GM23338 (cell line): Measurements from ENCODE around the gene PTPRN2. TPM values are rescaled to one million over a fixed set of nuclear protein-coding genes. Genes with fewer than 3 reads are reported as not detected.

ENCODE experiments used
- ATAC-seq: fragments of 200-7000 bp; cut with Tn5 transposase; 3 replicates; pipeline ENCODE4 v1.9.1; 2020
- DNase-seq: peaks from one replicate; pipeline ENCODE4 v3.0.0-alpha.2; 2015; ENCODE audit warnings: low spot score
- H2AFZ ChIP-seq: fragments of 200-600 bp; sonication (generic); 2 replicates; pipeline ENCODE4 v1.8.0; 2016; ENCODE audit warnings: antibody characterized with exemption, mild to moderate bottlenecking, moderate library complexity
- H3F3A ChIP-seq: fragments of 200-600 bp; sonication (generic); replicated peaks from 2 replicates; pipeline ENCODE4 v1.8.0; 2017; ENCODE audit warnings: antibody characterized with exemption, mixed run types, low read depth
- H3K27ac ChIP-seq: fragments of 200-600 bp; sonication (generic); 2 replicates; pipeline ENCODE4 v1.6.1; 2016; ENCODE audit warnings: low read depth
- H3K27me3 ChIP-seq: fragments of 200-600 bp; sonication (generic); 2 replicates; pipeline ENCODE4 v1.8.0; 2016; ENCODE audit warnings: mild to moderate bottlenecking, mixed run types, moderate library complexity; ENCODE audit not compliant: insufficient read depth
- H3K36me3 ChIP-seq: fragments of 200-600 bp; sonication (generic); 2 replicates; pipeline ENCODE4 v1.8.0; 2016; ENCODE audit warnings: mild to moderate bottlenecking; ENCODE audit not compliant: insufficient read depth
- H3K4me1 ChIP-seq: fragments of 200-600 bp; sonication (generic); 2 replicates; pipeline ENCODE4 v1.8.0; 2016; ENCODE audit warnings: mild to moderate bottlenecking, moderate library complexity; ENCODE audit not compliant: insufficient read depth
- H3K4me2 ChIP-seq: fragments of 200-600 bp; sonication (generic); 2 replicates; pipeline ENCODE4 v1.7.1; 2017; ENCODE audit warnings: mixed run types
- H3K4me3 ChIP-seq: fragments of 200-600 bp; sonication (generic); 2 replicates; pipeline ENCODE4 v1.6.1; 2016; ENCODE audit warnings: mixed run types
- H3K79me2 ChIP-seq: fragments of 200-600 bp; sonication (generic); replicated peaks from 2 replicates; pipeline ENCODE4 v1.8.0; 2017; ENCODE audit warnings: mild to moderate bottlenecking; ENCODE audit not compliant: insufficient read depth
- H3K9me2 ChIP-seq: fragments of 200-600 bp; sonication (generic); 2 replicates; pipeline ENCODE4 v1.8.0; 2017; ENCODE audit not compliant: insufficient read depth
- H4K20me1 ChIP-seq: fragments of 200-600 bp; sonication (generic); replicated peaks from 2 replicates; pipeline ENCODE4 v1.8.0; 2017; ENCODE audit warnings: mild to moderate bottlenecking; ENCODE audit not compliant: insufficient read depth
- H3K27ac Mint-ChIP-seq: 2 replicates; pipeline ENCODE4 v1.8.0; 2020; ENCODE audit warnings: inconsistent platforms, mild to moderate bottlenecking, moderate library complexity, mixed read lengths
- H3K27me3 Mint-ChIP-seq: 3 replicates; pipeline ENCODE4 v1.8.0; 2022; ENCODE audit warnings: low read depth, mild to moderate bottlenecking, moderate library complexity, mixed read lengths, inconsistent platforms; ENCODE audit not compliant: insufficient read depth, poor library complexity
- H3K36me3 Mint-ChIP-seq: 3 replicates; pipeline ENCODE4 v1.8.0; 2021; ENCODE audit warnings: low read depth, mild to moderate bottlenecking, inconsistent platforms, moderate library complexity, mixed read lengths
- H3K4me1 Mint-ChIP-seq: 3 replicates; pipeline ENCODE4 v1.8.0; 2020; ENCODE audit warnings: mild to moderate bottlenecking, inconsistent platforms, mixed read lengths
- H3K4me3 Mint-ChIP-seq: 3 replicates; pipeline ENCODE4 v1.8.0; 2021; ENCODE audit warnings: moderate library complexity, mild to moderate bottlenecking, inconsistent platforms, mixed read lengths
- H3K9me3 Mint-ChIP-seq: 3 replicates; pipeline ENCODE4 v1.8.0; 2020; ENCODE audit warnings: moderate library complexity, mild to moderate bottlenecking, inconsistent platforms, mixed read lengths
- CREB1 ChIP-seq: fragments of 250-450 bp; sonication (Bioruptor Pico); IDR thresholded peaks from 2 replicates; pipeline ENCODE4 v1.5.0; 2020; ENCODE audit warnings: low read depth, mild to moderate bottlenecking, moderate library complexity
- CTCF ChIP-seq, 2 experiments: fragments of 200-600 bp in 1 of 2; sonication (generic) in 1 of 2; conservative IDR thresholded peaks; 2 replicates each; pipeline versions ENCODE4 v1.5.1 to v1.6.1; 2016 to 2017; ENCODE audit warnings: antibody characterized with exemption in 2 of 2, low read depth in 2 of 2, mild to moderate bottlenecking in 2 of 2, moderate library complexity in 1 of 2
- EZH2 ChIP-seq: fragments of 200-600 bp; sonication (generic); IDR thresholded peaks from one replicate; pipeline ENCODE4 v1.8.0; 2017; ENCODE audit warnings: antibody characterized with exemption, mild to moderate bottlenecking, low read depth; ENCODE audit not compliant: unreplicated experiment
- POLR2AphosphoS5 ChIP-seq: IDR thresholded peaks from 2 replicates; pipeline ENCODE4 v1.6.1; 2016; ENCODE audit warnings: antibody characterized with exemption, low read depth
- REST ChIP-seq: IDR thresholded peaks from one replicate; pipeline ENCODE4 v1.6.1; 2018; ENCODE audit warnings: antibody characterized with exemption; ENCODE audit not compliant: unreplicated experiment
- ZNF114 ChIP-seq: fragments of 250-450 bp; sonication (Bioruptor Pico); IDR thresholded peaks from 2 replicates; pipeline ENCODE4 v1.5.0; 2020; ENCODE audit warnings: mild to moderate bottlenecking, moderate library complexity
- ZNF331 ChIP-seq: fragments of 250-450 bp; sonication (Bioruptor Pico); IDR thresholded peaks from 2 replicates; pipeline ENCODE4 v1.5.0; 2020; ENCODE audit warnings: low read depth, mild to moderate bottlenecking, moderate library complexity
- polyA plus RNA-seq: library from polyadenylated mRNA; unstranded; fragments of >200 nt; fragmentation: Nextera tagmentation; extraction: Ambion mirVana; gene quantifications from 2 replicates; pipeline ENCODE4 v1.2.1, GENCODE V29; 2016
- total RNA-seq: library from RNA; depleted of rRNA; stranded (reverse); fragments of >200 nt; shearing (Covaris generic); gene quantifications from 2 replicates; pipeline ENCODE4 v1.2.3, GENCODE V29; 2014

Gene PTPRN2
- total and polyA plus RNA-seq, 2 experiments from 2014 or later = 0.87 to 4.0 TPM

GRCh38 chr7:158357106-158357897 lies 230.3 kb downstream of the PTPRN2 start:
- no peak for TF ChIP-seq CTCF (conservative IDR thresholded peaks at IDR 0.05; ENCODE audit: low read depth in 2 of 2)
- no peak for TF ChIP-seq REST
- no peak for TF ChIP-seq EZH2
- TF ChIP-seq ZNF331 = no peak
- no peak for TF ChIP-seq POLR2AphosphoS5
- H3K9me3 Mint-ChIP-seq = peaks cover 91% of the 10 kb centered on the region
- no peaks in the 10 kb centered on the region; the same call in 2 of the 3 replicates for H3K4me1 Mint-ChIP-seq
- no peaks in the 10 kb centered on the region for H3K9me2 ChIP-seq
- H3K27ac ChIP-seq = no peak overlapping the region
- H2AFZ ChIP-seq = no peak overlapping the region
- H3K27me3 ChIP-seq = no peaks in the 10 kb centered on the region
- no peaks in the 10 kb centered on the region for H4K20me1 ChIP-seq
- ATAC-seq (no peak), DNase-seq (no peak)
- H3F3A ChIP-seq = no peaks in the 10 kb centered on the region
- H3K36me3 ChIP-seq = no peaks in the 10 kb centered on the region
- peaks cover 2% of the 10 kb centered on the region for H3K27me3 Mint-ChIP-seq
- H3K4me3 Mint-ChIP-seq = no peak overlapping the region
- no peaks in the 10 kb centered on the region for H3K79me2 ChIP-seq
- no peaks in the 10 kb centered on the region for H3K4me1 ChIP-seq
- H3K4me2 ChIP-seq = no peak overlapping the region
- no peak overlapping the region for H3K4me3 ChIP-seq
- H3K36me3 Mint-ChIP-seq = peaks cover 67% of the 10 kb centered on the region
- no peak overlapping the region for H3K27ac Mint-ChIP-seq

GRCh38 chr7:158356454-158356853 lies 231.2 kb downstream of the PTPRN2 start:
- H3K4me3 Mint-ChIP-seq = no peak overlapping the region
- ATAC-seq (no peak), DNase-seq (no peak)
- H3K9me3 Mint-ChIP-seq = peaks cover 86% of the 10 kb centered on the region
- no peak overlapping the region for H2AFZ ChIP-seq
- no peak overlapping the region for H3K4me2 ChIP-seq
- no peak for TF ChIP-seq EZH2
- TF ChIP-seq ZNF114 (CRISPR knock-in tag) = no peak
- TF ChIP-seq CREB1 (CRISPR knock-in tag) = no peak
- H3K36me3 Mint-ChIP-seq = peaks cover 67% of the 10 kb centered on the region
- H3K27me3 ChIP-seq = no peaks in the 10 kb centered on the region
- no peak overlapping the region for H3K27ac ChIP-seq
- H3K9me2 ChIP-seq = no peaks in the 10 kb centered on the region
- H3F3A ChIP-seq = no peaks in the 10 kb centered on the region
- H3K27ac Mint-ChIP-seq = no peak overlapping the region
- H3K79me2 ChIP-seq = no peaks in the 10 kb centered on the region
- no peaks in the 10 kb centered on the region for H3K4me1 ChIP-seq
- peaks cover 3% of the 10 kb centered on the region for H3K27me3 Mint-ChIP-seq
- H4K20me1 ChIP-seq = no peaks in the 10 kb centered on the region
- no peaks in the 10 kb centered on the region; the same call in 2 of the 3 replicates for H3K4me1 Mint-ChIP-seq
- no peak overlapping the region for H3K4me3 ChIP-seq
- H3K36me3 ChIP-seq = no peaks in the 10 kb centered on the region
